ENCODE results near the gene LDLRAD4. TPM values are rescaled to one million over a fixed set of nuclear protein-coding genes. Genes with fewer than 3 reads are reported as not detected.

The LDLRAD4 gene
- total RNA-seq, 1 donor from 2014 or later, result 1.4 TPM

DNA sequence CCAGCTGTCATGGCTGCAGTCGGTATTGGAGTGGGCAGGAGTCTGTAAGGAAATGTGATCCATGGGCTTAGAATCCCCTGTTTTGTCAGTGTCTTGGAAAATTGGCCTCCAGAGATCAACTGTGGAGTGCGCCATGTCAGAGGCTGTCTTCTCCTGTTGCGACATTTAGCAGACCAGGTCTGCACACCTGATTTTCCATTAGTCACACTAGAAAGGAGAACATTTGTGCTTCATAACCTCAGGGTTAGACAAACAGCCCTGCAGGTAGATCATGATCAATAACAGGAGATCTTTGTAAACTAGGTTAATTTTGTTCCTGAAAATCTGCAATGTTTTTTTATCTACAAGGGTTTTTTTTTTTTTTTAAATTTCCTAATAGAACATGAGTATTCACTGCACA, 28.0 kb downstream of the LDLRAD4 start:
- no peak for TF ChIP-seq CTCF (conservative IDR thresholded peaks at IDR 0.05)
- DNase-seq (ENCODE audit: low read depth, low spot score), result no peak
- Mint-ChIP-seq H3K9me3 (peaks cover 10% of the 10 kb centered on the region), H3K36me3 (ENCODE audit: low read depth) (no peaks in the 10 kb centered on the region), H3K4me3 (no peak overlapping the region), H3K4me1 (peaks cover 7% of the 10 kb centered on the region), H3K27me3 (ENCODE audit: low read depth) (no peaks in the 10 kb centered on the region), H3K27ac (ENCODE audit: unreplicated experiment) (no peak overlapping the region)

DNA sequence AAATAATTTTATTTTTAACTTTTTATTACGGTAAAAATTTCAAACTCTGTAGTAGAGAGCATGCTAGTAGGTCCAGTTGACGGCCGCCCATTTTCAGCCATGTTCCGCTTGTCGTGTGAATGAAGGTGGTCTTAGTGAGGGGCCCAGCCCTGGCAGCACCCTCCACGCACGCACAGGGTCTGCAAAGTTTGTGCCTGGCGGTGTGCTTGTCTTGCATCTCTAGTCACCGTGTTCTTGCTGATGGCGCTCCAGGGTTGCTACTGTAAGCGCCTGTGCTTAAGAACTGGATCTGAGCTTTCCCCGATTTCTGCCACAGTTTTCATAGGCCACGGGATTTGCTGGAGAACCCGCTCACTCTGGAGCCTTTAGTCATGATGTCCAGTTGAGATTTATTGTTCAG, 28.9 kb downstream of the LDLRAD4 start:
- DNase-seq (ENCODE audit: low read depth, low spot score), result no peak
- TF ChIP-seq CTCF (conservative IDR thresholded peaks at IDR 0.05), result no peak
- Mint-ChIP-seq H3K27me3 (ENCODE audit: low read depth) (no peaks in the 10 kb centered on the region), H3K9me3 (peaks cover 10% of the 10 kb centered on the region), H3K36me3 (ENCODE audit: low read depth) (no peaks in the 10 kb centered on the region), H3K27ac (ENCODE audit: unreplicated experiment) (no peak overlapping the region), H3K4me3 (no peak overlapping the region), H3K4me1 (peaks cover 7% of the 10 kb centered on the region)

- Mint-ChIP-seq H3K36me3 (ENCODE audit: low read depth) (no peaks in the 10 kb centered on the region), H3K27me3 (ENCODE audit: low read depth) (no peaks in the 10 kb centered on the region), H3K4me3 (no peak overlapping the region), H3K27ac (ENCODE audit: unreplicated experiment) (peak overlapping the region; percentile 43), H3K4me1 (peaks cover 7% of the 10 kb centered on the region), H3K9me3 (peaks cover 5% of the 10 kb centered on the region)
- no peak for DNase-seq (ENCODE audit: low read depth, low spot score)
- no peak for TF ChIP-seq CTCF (conservative IDR thresholded peaks at IDR 0.05)
These were observed 34.3 kb downstream of the LDLRAD4 start for GRCh38 chr18:13252686-13253410.

- Mint-ChIP-seq H3K9me3 (peaks cover 5% of the 10 kb centered on the region), H3K4me1 (peaks cover 7% of the 10 kb centered on the region), H3K27me3 (ENCODE audit: low read depth) (no peaks in the 10 kb centered on the region), H3K4me3 (no peak overlapping the region), H3K36me3 (ENCODE audit: low read depth) (no peaks in the 10 kb centered on the region), H3K27ac (ENCODE audit: unreplicated experiment) (no peak overlapping the region)
- TF ChIP-seq CTCF (conservative IDR thresholded peaks at IDR 0.05), result no peak
- no peak for DNase-seq (ENCODE audit: low read depth, low spot score)
These were observed 35.5 kb downstream of the LDLRAD4 start for GRCh38 chr18:13253786-13254688.

- H3K9me3 Mint-ChIP-seq, result peaks cover 1% of the 10 kb centered on the region
- H3K27ac Mint-ChIP-seq (ENCODE audit: unreplicated experiment), result peak overlapping the region; percentile 69
- H3K4me1 Mint-ChIP-seq, result peaks cover 7% of the 10 kb centered on the region
- no peaks in the 10 kb centered on the region for H3K36me3 Mint-ChIP-seq (ENCODE audit: low read depth)
- no peak for DNase-seq (ENCODE audit: low read depth, low spot score)
- peaks cover 3% of the 10 kb centered on the region for H3K27me3 Mint-ChIP-seq (ENCODE audit: low read depth)
- H3K4me3 Mint-ChIP-seq, result no peak overlapping the region
- TF ChIP-seq CTCF (conservative IDR thresholded peaks at IDR 0.05), result no peak
These were observed 36.7 kb downstream of the LDLRAD4 start for GRCh38 chr18:13254971-13255927.

Measured in neural crest cell (in vitro differentiated cells).